SH-SY5Y (cell line): ENCODE data around the gene RAI1.
A peak's percentile ranks its signal among the peaks of the same experiment; 100 is the strongest.

Experiments used
- GATA2 ChIP-seq: IDR thresholded peaks from 2 replicates; pipeline ENCODE4 v1.6.1; 2011; ENCODE audit warnings: mild to moderate bottlenecking, low read depth, low read length
- GATA3 ChIP-seq: IDR thresholded peaks from 2 replicates; pipeline ENCODE4 v1.6.1; 2011; ENCODE audit warnings: low read depth, mild to moderate bottlenecking, low read length, moderate library complexity

RAI1 gene

GRCh38 chr17:17685775-17686291 lies 4.6 kb downstream of the RAI1 start:
- TF ChIP-seq GATA2 (no peak), GATA3 (no peak)

- TF ChIP-seq GATA3 (no peak), GATA2 (no peak)
These were observed 8.1 kb downstream of the RAI1 start for GRCh38 chr17:17689312-17689711.

GRCh38 chr17:17691468-17692263 lies 10.4 kb downstream of the RAI1 start:
- TF ChIP-seq GATA3: no peak

GRCh38 chr17:17692353-17693252 lies 11.3 kb downstream of the RAI1 start:
- TF ChIP-seq GATA3: no peak
- TF ChIP-seq GATA2: no peak

- TF ChIP-seq GATA3 (no peak), GATA2 (no peak)
These were observed 12.3 kb downstream of the RAI1 start for GRCh38 chr17:17693253-17694168.

GRCh38 chr17:17694169-17695081 lies 13.2 kb downstream of the RAI1 start:
- TF ChIP-seq GATA2 (no peak), GATA3 (no peak)

- no peak for TF ChIP-seq GATA2
- TF ChIP-seq GATA3: no peak
These were observed 14.8 kb downstream of the RAI1 start for GRCh38 chr17:17696085-17696484.

GRCh38 chr17:17696882-17697633 lies 15.8 kb downstream of the RAI1 start:
- TF ChIP-seq GATA2 (peak; percentile 63), GATA3 (no peak)

GRCh38 chr17:17698371-17698770 lies 17.1 kb downstream of the RAI1 start:
- no peak for TF ChIP-seq GATA2
- TF ChIP-seq GATA3: no peak

GRCh38 chr17:17698869-17699351 lies 17.7 kb downstream of the RAI1 start:
- no peak for TF ChIP-seq GATA2
- no peak for TF ChIP-seq GATA3

- no peak for TF ChIP-seq GATA3
These were observed 18.2 kb downstream of the RAI1 start for GRCh38 chr17:17699491-17699890.

- TF ChIP-seq GATA3: no peak
- TF ChIP-seq GATA2: no peak
These were observed 19.2 kb downstream of the RAI1 start for GRCh38 chr17:17700251-17700969.
